ENCODE measurements around the gene MARCHF7.

DNA sequence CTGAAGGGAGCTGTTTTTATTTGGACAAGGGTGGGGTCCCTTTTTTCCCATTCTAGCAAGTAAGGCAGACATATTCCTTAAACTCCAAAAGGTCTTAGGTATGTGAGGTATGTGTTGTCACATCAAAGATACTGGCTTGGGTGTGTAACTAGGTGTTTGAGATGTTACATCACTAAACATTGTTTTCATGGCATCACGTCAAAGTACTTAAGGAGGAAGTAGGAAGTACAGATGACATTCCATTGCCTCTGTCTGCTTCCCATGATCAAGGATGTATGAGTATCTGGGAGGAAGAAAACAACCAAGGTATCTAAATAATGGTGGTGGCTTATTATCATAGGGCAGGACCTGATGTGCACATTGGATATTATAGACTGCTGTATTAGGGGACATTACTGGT, 46.4 kb downstream of the MARCHF7 start:
- TF ChIP-seq POLR2A (IDR thresholded peaks at IDR 0.05), result no peak
- TF ChIP-seq, protein P1, sequence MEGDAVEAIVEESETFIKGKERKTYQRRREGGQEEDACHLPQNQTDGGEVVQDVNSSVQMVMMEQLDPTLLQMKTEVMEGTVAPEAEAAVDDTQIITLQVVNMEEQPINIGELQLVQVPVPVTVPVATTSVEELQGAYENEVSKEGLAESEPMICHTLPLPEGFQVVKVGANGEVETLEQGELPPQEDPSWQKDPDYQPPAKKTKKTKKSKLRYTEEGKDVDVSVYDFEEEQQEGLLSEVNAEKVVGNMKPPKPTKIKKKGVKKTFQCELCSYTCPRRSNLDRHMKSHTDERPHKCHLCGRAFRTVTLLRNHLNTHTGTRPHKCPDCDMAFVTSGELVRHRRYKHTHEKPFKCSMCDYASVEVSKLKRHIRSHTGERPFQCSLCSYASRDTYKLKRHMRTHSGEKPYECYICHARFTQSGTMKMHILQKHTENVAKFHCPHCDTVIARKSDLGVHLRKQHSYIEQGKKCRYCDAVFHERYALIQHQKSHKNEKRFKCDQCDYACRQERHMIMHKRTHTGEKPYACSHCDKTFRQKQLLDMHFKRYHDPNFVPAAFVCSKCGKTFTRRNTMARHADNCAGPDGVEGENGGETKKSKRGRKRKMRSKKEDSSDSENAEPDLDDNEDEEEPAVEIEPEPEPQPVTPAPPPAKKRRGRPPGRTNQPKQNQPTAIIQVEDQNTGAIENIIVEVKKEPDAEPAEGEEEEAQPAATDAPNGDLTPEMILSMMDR (IDR thresholded peaks at IDR 0.05), result no peak

Data from esophagus squamous epithelium (tissue), 4 donors.